GM19193 (cell line): Measurements from ENCODE around the gene TRIM8.
A peak's percentile ranks its signal among the peaks of the same experiment; 100 is the strongest.

Experiments used
- POLR2A ChIP-seq: IDR thresholded peaks from 4 replicates; pipeline ENCODE4 v1.6.1; 2011; ENCODE audit not compliant: insufficient read depth, insufficient read length; ENCODE audit errors: extremely low read depth

The TRIM8 gene, protein sequence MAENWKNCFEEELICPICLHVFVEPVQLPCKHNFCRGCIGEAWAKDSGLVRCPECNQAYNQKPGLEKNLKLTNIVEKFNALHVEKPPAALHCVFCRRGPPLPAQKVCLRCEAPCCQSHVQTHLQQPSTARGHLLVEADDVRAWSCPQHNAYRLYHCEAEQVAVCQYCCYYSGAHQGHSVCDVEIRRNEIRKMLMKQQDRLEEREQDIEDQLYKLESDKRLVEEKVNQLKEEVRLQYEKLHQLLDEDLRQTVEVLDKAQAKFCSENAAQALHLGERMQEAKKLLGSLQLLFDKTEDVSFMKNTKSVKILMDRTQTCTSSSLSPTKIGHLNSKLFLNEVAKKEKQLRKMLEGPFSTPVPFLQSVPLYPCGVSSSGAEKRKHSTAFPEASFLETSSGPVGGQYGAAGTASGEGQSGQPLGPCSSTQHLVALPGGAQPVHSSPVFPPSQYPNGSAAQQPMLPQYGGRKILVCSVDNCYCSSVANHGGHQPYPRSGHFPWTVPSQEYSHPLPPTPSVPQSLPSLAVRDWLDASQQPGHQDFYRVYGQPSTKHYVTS

DNA sequence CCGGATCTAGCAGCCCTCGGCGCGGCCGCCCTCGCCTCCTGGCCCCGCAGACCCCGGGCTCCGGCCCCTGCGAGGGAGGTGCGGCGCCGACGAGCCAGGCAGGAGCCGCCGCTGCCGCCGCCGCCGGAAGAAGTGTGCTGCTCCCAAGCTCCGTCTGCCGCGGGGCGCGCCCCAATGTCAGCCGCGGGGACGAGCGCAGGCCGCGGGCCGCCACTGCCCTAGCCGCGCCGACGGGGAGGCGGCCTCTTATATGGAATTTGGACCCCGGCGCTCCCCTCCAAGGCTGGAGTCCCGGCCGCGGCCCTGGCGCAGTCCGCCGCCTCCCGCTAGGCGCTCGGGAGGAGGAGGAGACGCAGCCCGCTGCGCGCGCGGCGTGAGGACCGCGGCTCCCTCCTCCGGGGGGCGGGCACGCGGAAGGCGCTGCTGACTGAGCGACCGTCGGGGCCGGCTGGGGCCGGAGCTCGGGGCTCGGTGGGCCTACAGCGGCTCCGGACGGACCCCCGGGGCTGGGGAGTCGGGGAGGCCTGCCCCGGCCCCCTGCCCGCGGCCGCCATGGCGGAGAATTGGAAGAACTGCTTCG, at the start of gene TRIM8:
TSS of gene TRIM8 (plus strand) at position 414 of the 580 bp plus-strand sequence. CDS start at position 553, 139 bp downstream.
- peak; percentile 47 for TF ChIP-seq POLR2A

DNA sequence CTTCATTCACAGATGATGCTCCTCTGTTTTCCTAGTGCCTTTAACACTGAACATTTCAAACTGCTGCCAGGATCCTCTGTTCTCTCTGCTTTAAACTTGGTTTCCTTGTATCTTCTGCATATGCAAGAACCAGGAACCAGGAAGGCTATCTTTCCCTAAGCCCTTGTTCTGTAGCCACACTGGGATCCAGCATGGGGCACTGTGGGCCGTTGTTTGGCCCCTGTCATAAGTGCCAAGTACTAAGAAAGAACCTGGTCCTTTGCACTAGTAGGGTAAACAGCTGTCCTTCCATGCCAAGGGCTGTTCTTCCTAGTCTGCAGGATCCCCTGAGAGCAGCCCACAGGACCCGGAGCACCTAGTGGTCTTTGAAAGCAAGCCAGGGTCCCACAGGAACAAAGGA, 49.0 kb upstream of the TRIM8 start:
- no peak for TF ChIP-seq POLR2A

DNA sequence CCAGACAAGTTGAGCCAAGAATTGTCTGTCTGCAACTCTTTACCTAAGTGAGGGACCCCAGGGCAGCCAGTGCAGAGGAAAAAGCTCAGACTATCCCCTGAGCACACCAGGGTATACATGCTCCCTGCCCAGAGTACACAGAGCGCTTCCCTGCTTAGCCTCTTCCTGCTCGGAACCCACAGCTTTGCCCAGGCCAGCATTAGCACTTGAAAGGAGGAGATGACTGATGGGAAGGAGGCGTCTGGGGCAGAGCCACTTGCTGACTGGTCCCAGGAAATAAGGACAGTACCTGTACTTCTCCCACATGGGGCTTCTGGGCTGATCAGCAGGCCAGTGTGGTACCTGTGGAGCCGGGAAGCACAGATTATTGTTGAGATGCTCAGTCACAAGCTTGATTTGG, 48.4 kb upstream of the TRIM8 start:
- no peak for TF ChIP-seq POLR2A

DNA sequence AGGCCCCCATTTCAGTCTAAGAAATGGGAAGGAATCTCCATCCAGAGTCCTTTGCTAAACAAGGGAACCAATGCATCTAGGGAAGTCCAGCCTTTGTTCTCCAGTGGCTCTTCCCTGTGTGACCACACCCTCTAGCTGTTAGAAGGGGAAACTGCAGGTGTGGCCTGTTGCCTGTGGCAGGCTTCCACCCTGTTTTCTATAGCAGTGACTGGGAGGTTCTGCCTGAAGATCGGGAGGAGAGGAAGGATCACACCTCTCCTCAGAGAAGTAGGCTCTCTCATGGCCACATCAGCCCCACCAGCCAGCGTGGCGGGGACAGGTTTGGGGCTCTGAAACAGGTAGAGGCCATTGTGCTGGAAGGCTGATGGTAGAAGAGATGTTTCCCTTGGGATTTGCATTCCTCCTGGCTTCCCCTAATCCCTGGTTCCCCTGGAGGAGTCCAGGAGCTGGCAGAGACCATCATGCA, 47.7 kb upstream of the TRIM8 start:
- TF ChIP-seq POLR2A: no peak

DNA sequence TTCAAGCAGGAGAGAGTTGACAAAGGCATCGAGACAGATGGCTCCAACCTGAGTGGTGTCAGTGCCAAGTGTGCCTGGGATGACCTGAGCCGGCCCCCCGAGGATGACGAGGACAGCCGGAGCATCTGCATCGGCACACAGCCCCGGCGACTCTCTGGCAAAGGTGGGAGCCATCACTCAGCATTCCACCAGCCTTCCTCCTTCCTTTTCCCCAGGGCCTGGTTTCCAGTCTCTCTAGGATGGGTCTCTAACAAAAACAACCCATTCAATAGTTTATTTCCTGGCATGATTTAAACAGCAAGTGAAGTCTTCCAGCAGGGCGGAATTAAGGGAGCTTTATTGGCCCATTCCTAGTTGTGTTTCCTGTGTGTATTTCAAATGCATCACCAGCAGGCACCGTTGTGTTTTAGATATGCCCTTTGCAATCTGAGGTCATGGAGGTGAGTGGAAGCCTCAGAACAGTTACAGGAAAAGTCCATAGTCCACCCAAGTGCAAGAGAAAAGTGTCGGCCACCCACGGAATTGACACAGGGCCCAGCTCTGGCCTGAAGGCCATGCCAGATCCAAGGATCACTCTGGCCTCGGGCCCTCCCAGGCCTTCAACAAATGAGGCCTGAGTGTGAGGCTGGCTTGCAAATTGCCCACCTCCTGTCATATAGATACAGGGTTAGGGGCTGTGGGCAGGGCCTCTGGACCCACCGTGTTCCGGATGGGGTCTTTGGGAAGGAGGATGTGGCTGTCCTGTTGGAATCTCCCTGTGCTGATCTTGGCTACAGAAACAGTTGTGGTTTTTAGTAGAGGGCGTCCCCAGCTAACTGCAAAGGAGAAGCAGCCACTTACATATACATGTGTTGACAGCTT, 46.9 kb upstream of the TRIM8 start:
- TF ChIP-seq POLR2A: no peak

DNA sequence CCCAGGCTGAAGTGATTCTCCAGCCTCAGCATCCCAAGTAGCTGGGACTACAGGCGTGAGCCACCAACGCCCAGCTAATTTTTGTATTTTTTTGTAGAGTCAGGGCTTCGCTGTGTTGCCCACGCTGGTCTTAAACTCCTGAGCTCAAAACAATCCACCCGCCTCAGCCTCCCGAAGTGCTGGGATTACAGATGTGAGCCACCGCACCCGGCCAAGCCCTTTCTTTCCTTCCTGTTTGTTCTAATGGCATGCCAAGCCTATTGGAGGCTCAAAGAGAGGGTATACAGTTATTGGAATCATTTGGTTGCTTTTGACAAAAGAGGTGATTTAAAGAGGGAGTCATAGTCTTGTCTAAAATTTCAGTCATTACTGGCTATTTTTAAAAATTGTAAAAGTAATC, 46.0 kb upstream of the TRIM8 start:
- TF ChIP-seq POLR2A: no peak

DNA sequence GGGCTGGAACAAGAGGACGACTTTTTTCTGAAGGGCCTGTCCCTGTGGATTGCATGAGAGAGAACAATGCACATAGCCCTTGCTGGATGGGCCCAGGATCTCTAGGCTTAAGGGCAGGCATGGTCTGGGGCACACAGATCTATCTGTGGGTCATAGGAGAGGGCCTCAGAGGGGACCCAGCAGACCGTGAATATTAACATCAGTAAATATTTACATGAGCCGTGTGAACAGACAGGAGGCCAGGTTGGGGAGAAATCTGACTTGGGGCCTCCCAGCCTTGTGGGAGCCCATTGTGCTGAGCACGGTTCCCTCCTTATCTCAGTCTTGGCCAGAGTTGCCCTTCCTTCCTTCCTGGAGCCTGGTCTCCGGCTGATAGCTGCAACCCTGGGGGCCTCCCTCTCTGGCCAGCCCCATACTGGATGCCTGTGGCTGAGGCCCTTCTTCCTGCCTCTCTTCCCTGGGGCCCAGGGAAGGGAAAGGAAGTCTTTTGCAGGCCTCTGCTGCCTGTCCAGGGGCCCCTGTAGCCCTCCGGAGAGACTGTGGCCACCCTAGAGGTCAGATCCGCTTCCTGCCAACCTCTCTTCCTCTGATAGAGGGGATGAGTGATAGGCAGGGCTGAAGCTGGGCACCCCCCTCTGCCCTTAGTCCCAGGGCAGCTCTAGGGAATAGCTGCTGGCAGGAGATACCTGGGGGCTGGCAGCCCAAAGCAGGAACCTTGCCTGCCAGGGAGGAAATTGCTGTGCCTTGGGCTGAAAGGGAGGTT, 44.5 kb upstream of the TRIM8 start:
- TF ChIP-seq POLR2A: no peak

DNA sequence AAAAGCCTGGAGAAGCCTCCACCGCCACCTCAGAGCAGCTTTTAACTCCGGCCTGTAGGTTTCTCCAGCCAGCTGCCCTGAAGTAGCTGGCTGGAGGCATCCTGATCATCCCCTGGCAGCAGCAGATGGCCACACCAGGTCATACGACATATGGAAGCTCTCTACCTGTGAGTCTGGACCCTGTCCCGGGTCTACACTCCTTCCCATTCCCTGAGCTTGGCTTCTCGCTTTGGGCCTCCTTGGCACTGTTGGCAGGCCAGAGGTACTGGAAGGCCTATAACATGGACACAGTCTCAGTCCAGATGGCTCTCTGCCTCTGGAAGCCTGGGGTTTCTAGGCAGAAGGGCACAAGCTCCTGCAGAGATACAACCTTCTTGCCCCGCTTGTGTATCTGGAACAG, 43.5 kb upstream of the TRIM8 start:
- TF ChIP-seq POLR2A: no peak

DNA sequence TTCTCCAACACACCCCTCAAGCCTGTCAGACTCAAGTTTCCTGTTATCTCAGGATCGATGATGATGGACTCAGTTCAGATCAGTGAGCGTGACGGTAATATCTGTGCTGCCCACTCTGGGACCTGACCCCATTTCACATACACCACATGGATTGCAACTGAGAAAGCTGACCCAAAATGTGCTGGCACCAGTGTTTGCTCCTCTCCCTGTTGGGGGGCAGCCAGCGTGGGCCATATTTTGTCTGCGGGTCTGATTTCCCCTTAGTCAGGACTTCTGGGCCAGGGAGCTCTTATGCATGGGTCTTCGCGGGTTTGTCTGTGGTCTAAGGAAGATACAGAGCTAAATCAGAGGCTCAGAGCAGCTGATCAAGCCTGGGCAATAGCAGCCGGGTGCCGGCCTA, 42.6 kb upstream of the TRIM8 start:
- no peak for TF ChIP-seq POLR2A

DNA sequence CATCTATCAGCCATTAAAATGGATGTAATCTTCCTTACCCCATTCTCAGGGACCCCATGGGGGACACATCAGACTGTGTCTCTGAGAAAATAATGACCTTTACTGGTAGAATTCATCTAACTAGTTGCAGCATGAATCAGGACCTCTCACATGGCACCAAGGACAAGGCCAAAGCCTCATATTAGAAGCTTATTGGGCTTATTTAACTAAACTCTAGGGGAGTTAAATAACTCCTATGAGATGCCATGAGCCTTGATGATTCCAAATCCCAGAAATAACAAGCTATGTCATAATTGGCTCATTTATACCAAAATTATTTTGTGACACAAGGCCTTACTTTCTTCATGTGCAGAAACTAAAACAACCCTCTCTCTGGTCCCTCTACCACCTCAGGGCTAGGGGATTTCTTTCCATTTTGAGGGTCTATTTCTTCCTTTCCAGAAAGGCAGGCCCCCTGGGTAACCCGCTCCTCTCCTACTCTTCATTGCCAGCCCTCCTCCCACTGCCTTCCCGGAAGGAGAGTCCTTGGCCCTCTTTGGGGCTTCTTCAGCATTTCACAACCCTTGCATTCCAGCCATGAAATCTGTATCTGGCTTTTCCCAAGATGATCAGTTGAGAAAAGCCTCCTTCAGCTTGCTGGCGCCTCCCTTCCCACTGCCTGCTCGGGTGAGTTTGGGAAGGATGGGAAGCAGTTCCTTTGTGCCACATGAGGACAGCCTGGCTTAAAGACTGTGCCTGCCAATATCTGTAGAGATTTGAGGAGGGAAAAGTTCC, 41.8 kb upstream of the TRIM8 start:
- no peak for TF ChIP-seq POLR2A

DNA sequence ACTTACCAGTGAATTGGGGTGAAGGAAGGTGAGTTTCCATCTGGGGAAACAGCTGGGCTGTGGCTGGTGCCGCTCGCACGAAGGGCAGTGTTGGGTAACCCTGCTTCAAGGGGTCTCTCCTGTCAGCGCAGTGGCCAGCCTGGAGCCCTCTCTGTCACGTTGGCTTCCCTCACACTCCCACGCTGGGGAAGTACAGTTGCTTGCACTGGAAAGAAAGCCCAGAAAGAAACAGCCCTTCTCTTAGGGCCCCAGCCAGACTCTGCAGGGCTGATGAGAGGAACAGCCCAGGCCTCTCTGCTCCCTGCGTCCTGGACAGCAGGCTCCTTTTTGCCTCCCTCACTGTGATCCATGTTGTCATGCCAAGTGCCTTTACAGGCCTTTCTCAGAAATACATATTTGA, 40.3 kb upstream of the TRIM8 start:
- TF ChIP-seq POLR2A: no peak

DNA sequence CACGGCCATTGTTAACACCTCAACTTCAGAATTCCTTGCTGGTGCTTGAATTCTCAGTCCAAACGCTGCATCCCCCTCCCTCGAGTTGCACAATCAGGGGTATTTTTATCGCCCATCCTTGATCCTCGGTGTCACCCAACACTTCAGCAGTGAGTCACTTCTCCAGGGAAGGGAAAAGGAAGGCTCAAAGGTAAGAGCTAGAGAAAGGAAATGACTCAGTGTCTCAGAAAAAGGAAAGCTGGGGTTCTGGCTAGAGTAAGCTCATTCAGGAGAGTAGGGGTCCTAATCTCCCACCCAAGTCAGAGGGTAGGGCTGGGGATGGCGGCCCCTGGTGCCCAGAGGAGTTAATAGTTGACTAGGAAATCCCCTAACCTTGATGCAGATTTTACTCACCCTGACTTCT, 39.8 kb upstream of the TRIM8 start:
- TF ChIP-seq POLR2A: no peak

DNA sequence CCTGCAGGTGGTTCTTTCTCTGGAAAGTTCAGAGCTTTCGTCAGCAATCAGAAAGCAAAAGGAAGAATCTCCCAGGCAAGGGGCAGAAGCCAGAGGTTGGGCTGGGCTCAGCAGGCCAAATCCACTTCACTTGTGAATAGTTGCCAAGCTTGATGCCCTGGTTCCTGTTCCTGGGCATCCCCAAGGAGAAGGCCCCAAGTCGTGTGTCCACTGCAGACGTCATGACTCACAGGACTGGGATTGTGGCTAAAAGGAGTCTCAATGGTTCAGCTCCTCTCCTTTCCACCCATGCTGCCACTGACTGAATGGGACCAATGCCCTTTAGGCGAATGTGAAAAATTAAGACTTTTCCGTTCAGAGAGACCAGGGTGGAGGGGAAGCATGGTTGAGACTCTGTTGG, 38.6 kb upstream of the TRIM8 start:
- no peak for TF ChIP-seq POLR2A

DNA sequence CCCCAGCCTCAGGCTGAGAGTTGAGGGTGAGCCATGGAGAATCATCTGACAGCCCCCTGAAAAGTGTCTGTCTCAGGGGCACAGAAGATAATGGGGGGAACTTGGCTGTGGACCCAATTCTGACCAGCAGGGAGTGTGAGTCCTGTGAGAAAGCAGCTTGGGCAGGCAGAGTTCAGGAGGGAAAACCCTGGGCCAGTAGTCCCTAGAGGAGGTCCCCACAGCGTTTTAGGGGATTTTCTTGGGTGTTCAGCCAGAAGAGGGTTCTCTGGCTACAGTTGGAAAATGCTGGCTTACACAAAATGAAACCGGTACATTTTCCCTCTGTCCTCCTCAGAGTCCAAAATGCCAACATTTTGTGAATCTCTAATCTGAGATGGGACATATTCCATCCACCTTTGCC, 35.8 kb upstream of the TRIM8 start:
- no peak for TF ChIP-seq POLR2A
